ENCODE data around the gene SESTD1. TPM values are rescaled to one million over a fixed set of nuclear protein-coding genes. Genes with fewer than 3 reads are reported as not detected.

The SESTD1 gene
- 10 to 100 TPM in 3 of 4 donors, 1 to 10 TPM in 1; 9.7 to 28.1 (median 21.3) TPM for total RNA-seq

GRCh38 chr2:179264368-179265081 lies at the start of gene SESTD1:
Gene SESTD1, minus strand, starts transcription at chr2:179264832. Its CDS starts 72,991 bp downstream, at chr2:179191841.
- H3K27me3 ChIP-seq = no peaks in the 10 kb centered on the region
- H3K9me3 ChIP-seq = no peaks in the 10 kb centered on the region
- intact Hi-C loops (cut with DNase I) = no loop called here
- H3K36me3 ChIP-seq = no peaks in the 10 kb centered on the region
- peak within 1 kb of the TSS; percentile 63 to 76 (median 65) for H3K4me3 ChIP-seq (replicated peaks in 1 of 3)
- H3K4me1 ChIP-seq = peaks cover 0 to 3% of the 10 kb centered on the region in 2 donors
- WGBS, 2 donors = 2 to 6% methylated on average over 12 to 20 of the region's 96 CpGs
- H3K27ac ChIP-seq = peak within 1 kb of the TSS; percentile 50 to 89 (median 80)
- peak; percentile 52 to 65 for DNase-seq
- TF ChIP-seq CTCF (IDR thresholded peaks at IDR 0.05) (no peak), POLR2A (IDR thresholded peaks at IDR 0.05) (peak in 1 of 2 donors; percentile 45)

GRCh38 chr2:179313057-179313456 lies 48.4 kb upstream of the SESTD1 start:
- H3K27me3 ChIP-seq = no peaks in the 10 kb centered on the region
- TF ChIP-seq POLR2A (IDR thresholded peaks at IDR 0.05) (no peak), CTCF (IDR thresholded peaks at IDR 0.05) (no peak)
- H3K4me3 ChIP-seq (replicated peaks in 1 of 3) = no peak overlapping the region
- DNase-seq = no peak
- H3K27ac ChIP-seq = no peak overlapping the region
- no peaks in the 10 kb centered on the region for H3K36me3 ChIP-seq
- intact Hi-C loops (cut with DNase I) = no loop called here
- H3K4me1 ChIP-seq = no peaks in the 10 kb centered on the region
- H3K9me3 ChIP-seq = no peaks in the 10 kb centered on the region

DNA sequence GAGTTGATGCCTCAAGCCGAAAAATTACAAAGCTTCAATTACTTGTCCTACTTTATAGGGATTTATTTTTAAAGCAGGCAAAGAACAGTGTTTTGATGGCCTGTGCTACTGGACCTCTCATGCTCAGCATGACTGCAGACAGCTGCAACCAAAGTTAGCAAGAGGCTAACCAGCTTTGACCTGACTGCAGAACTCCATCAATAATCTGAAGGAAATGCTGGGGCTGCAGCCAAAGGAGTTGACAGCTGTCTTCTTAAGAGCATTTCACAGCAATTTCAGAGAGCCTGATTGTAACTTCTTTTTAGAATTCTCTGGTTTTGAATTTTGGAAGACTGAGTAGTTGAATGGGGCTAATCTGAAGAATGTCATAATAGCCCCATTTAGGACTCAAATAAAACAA lies 46.5 kb upstream of the SESTD1 start:
- H3K27me3 ChIP-seq = no peaks in the 10 kb centered on the region
- no peak for TF ChIP-seq POLR2A (IDR thresholded peaks at IDR 0.05)
- no peak for TF ChIP-seq CTCF (IDR thresholded peaks at IDR 0.05)
- H3K4me3 ChIP-seq (replicated peaks in 1 of 3) = no peak overlapping the region
- no peak overlapping the region for H3K27ac ChIP-seq
- no peaks in the 10 kb centered on the region for H3K9me3 ChIP-seq
- H3K4me1 ChIP-seq = no peaks in the 10 kb centered on the region
- H3K36me3 ChIP-seq = no peaks in the 10 kb centered on the region
- 25 to 32% methylated on average over 1 of the region's 1 CpG for WGBS, 2 donors
- intact Hi-C loops (cut with DNase I) = no loop called here
- DNase-seq = no peak

GRCh38 chr2:179307616-179308371 lies 43.2 kb upstream of the SESTD1 start:
- no peak for TF ChIP-seq POLR2A (IDR thresholded peaks at IDR 0.05)
- TF ChIP-seq CTCF (IDR thresholded peaks at IDR 0.05) = no peak
- Histone ChIP-seq H3K36me3 (no peaks in the 10 kb centered on the region), H3K27ac (no peak overlapping the region), H3K9me3 (no peaks in the 10 kb centered on the region), H3K4me3 (replicated peaks in 1 of 3) (no peak overlapping the region), H3K4me1 (no peaks in the 10 kb centered on the region), H3K27me3 (no peaks in the 10 kb centered on the region)
- intact Hi-C loops (cut with DNase I) = no loop called here
- WGBS, 2 donors = 73 to 74% methylated on average over 5 of the region's 5 CpGs
- DNase-seq = no peak

DNA sequence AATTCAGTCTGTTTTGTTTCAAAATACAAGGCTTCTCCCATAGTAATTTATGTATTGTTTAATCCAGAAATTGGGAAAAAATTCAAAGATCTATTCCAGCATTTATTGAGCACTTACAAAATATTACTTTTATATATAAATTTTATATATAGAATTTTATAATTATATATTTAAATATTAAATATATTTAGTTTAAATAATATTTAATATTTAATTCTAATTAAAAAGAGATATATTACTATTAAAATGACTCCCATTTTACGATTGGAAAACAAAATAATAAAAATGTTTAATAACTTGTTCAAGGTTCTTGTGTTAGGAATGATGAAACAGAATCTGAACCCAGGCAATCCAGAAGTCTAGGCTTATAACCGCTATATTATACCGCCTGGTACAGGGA lies 40.5 kb upstream of the SESTD1 start:
- Histone ChIP-seq H3K36me3 (no peaks in the 10 kb centered on the region), H3K27ac (no peak overlapping the region), H3K9me3 (no peaks in the 10 kb centered on the region), H3K27me3 (no peaks in the 10 kb centered on the region), H3K4me3 (replicated peaks in 1 of 3) (no peak overlapping the region), H3K4me1 (no peaks in the 10 kb centered on the region)
- TF ChIP-seq POLR2A (IDR thresholded peaks at IDR 0.05) = no peak
- no peak for TF ChIP-seq CTCF (IDR thresholded peaks at IDR 0.05)
- DNase-seq = no peak
- 93 to 94% methylated on average over 3 of the region's 3 CpGs for WGBS, 2 donors
- intact Hi-C loops (cut with DNase I) = no loop called here
